ENCODE measurements around the gene CACNA2D2. TPM values are rescaled to one million over a fixed set of nuclear protein-coding genes. Genes with fewer than 3 reads are reported as not detected.

CACNA2D2 gene
- total RNA-seq, 1 donor from 2014 or later, result 0.53 TPM

GRCh38 chr3:50550079-50550736, 46.8 kb upstream of the CACNA2D2 start:
- H3K27ac Mint-ChIP-seq, result no peak overlapping the region
- intact Hi-C loops (cut with micrococcal nuclease), result loop anchor here (1.0 kb wide), 1 partner anchor 114 kb away; no protein-coding TSS in a partner anchor
- CTCF ChIA-PET, result interaction anchor here (0.5 to 1.6 kb wide), 8 partner anchors 8 to 506 kb away, joined by 3 to 7 read pairs (median 3); no protein-coding TSS in a partner anchor
- no peaks in the 10 kb centered on the region for H3K4me1 Mint-ChIP-seq
- H3K4me3 Mint-ChIP-seq, result no peak overlapping the region
- POLR2A ChIA-PET, result no interaction called here
- no peaks in the 10 kb centered on the region for H3K9me3 Mint-ChIP-seq
- no peaks in the 10 kb centered on the region for H3K36me3 Mint-ChIP-seq (ENCODE audit: low read depth)
- no peak for TF ChIP-seq CTCF (IDR thresholded peaks at IDR 0.05)
- ATAC-seq (ENCODE audit: low read depth) (peak; percentile 70), DNase-seq (peak; percentile 51)
- H3K27me3 Mint-ChIP-seq, result no peaks in the 10 kb centered on the region

GRCh38 chr3:50549226-50549625, 45.8 kb upstream of the CACNA2D2 start:
- TF ChIP-seq CTCF (IDR thresholded peaks at IDR 0.05), result no peak
- no peak for DNase-seq
- Mint-ChIP-seq H3K4me1 (no peaks in the 10 kb centered on the region), H3K36me3 (ENCODE audit: low read depth) (no peaks in the 10 kb centered on the region), H3K9me3 (no peaks in the 10 kb centered on the region), H3K27me3 (no peaks in the 10 kb centered on the region), H3K27ac (no peak overlapping the region), H3K4me3 (no peak overlapping the region)
- ATAC-seq (ENCODE audit: low read depth), result no peak
- ChIA-PET POLR2A (no interaction called here), CTCF (interaction anchor here (1.2 to 1.6 kb wide), 5 partner anchors 26 to 202 kb away, joined by 3 to 6 read pairs (median 4); no protein-coding TSS in a partner anchor)
- intact Hi-C loops (cut with micrococcal nuclease), result no loop called here

- H3K27me3 Mint-ChIP-seq, result peaks cover 13% of the 10 kb centered on the region
- ChIA-PET CTCF (no interaction called here), POLR2A (no interaction called here)
- intact Hi-C loops (cut with micrococcal nuclease), result no loop called here
- no peaks in the 10 kb centered on the region for H3K9me3 Mint-ChIP-seq
- no peaks in the 10 kb centered on the region for H3K4me1 Mint-ChIP-seq
- H3K36me3 Mint-ChIP-seq (ENCODE audit: low read depth), result no peaks in the 10 kb centered on the region
- TF ChIP-seq CTCF (IDR thresholded peaks at IDR 0.05), result no peak
- H3K27ac Mint-ChIP-seq, result no peak overlapping the region
- no peak for ATAC-seq (ENCODE audit: low read depth)
- no peak for DNase-seq
- H3K4me3 Mint-ChIP-seq, result no peak overlapping the region
Observed at GRCh38 chr3:50545781-50546180, 42.3 kb upstream of the CACNA2D2 start.

- H3K27me3 Mint-ChIP-seq, result peaks cover 27% of the 10 kb centered on the region
- peak; percentile 54 for DNase-seq
- ChIA-PET POLR2A (interaction anchor here (0.8 to 1.9 kb wide), 2 partner anchors 192 to 205 kb away, joined by 3 to 5 read pairs; partner anchors contain the start of genes CYB561D2 and NPRL2), CTCF (interaction anchor here (0.7 to 4.6 kb wide), 20 partner anchors 9 to 282 kb away, joined by 3 to 64 read pairs (median 4); partner anchors contain the start of genes C3orf18, CISH, CYB561D2 and NPRL2)
- H3K4me1 Mint-ChIP-seq, result no peaks in the 10 kb centered on the region
- H3K36me3 Mint-ChIP-seq (ENCODE audit: low read depth), result no peaks in the 10 kb centered on the region
- ATAC-seq (ENCODE audit: low read depth), result peak; percentile 71
- no peak overlapping the region for H3K4me3 Mint-ChIP-seq
- H3K27ac Mint-ChIP-seq, result peak overlapping the region; percentile 41
- no peaks in the 10 kb centered on the region for H3K9me3 Mint-ChIP-seq
- intact Hi-C loops (cut with micrococcal nuclease), result loop anchor here (1.0 to 2.0 kb wide), 4 partner anchors 24 to 350 kb away; no protein-coding TSS in a partner anchor
- peak; percentile 90 for TF ChIP-seq CTCF (IDR thresholded peaks at IDR 0.05)
Observed at GRCh38 chr3:50542177-50543034, 39.0 kb upstream of the CACNA2D2 start.

All from activated B cell treated with CpG ODN at 0.5 μM for 24 hours (primary cell).